GM12891 (cell line): Measurements from ENCODE around the gene MAD2L2.

Experiments
- POLR2A ChIP-seq: IDR thresholded peaks from 2 replicates; pipeline ENCODE4 v1.6.1; 2011; ENCODE audit warnings: low read depth, low read length, control low read depth
- POLR2AphosphoS5 ChIP-seq: IDR thresholded peaks from 2 replicates; pipeline ENCODE4 v1.6.1; 2011; ENCODE audit warnings: low read depth, low read length, control low read depth
- SPI1 ChIP-seq: IDR thresholded peaks from 2 replicates; pipeline ENCODE4 v1.6.1; 2011; ENCODE audit warnings: low read depth, low read length, control low read depth
- TAF1 ChIP-seq: IDR thresholded peaks from 2 replicates; pipeline ENCODE4 v1.6.1; 2011; ENCODE audit warnings: low read depth, low read length, control low read depth

DNA sequence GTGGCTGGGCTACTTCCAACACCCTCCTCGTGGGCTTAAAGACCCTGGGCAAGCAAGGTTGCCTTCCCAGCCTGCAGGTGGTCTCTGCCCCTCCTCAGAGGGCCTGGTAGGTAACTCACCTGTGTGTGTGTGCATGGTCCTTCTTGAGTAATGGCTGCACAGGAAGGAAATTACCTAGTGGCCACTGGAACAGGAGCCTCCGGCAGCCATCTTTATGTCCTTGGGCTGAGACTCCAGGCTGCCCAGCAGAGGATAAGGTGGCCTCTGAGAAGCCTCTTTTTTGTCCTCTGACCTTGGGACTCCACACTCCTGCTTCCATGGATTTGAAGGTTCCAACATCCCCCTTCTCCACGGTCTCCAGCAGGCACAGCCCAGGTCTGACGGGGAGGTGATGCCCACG is 30.5 kb upstream of the MAD2L2 start:
- TF ChIP-seq POLR2AphosphoS5: no peak
- no peak for TF ChIP-seq POLR2A
- no peak for TF ChIP-seq TAF1
- TF ChIP-seq SPI1: no peak
